ENCODE measurements around the gene BORA.
"Not testable (repeated sequence)": the region's sequence is repeated elsewhere in the genome, so short reads cannot be mapped to it uniquely, and the experiment has no call there.

Gene BORA

GRCh38 chr13:72760189-72760588 lies 32.5 kb downstream of the BORA start:
- no peak for TF ChIP-seq CTCF (IDR thresholded peaks at IDR 0.05; ENCODE audit: insufficient read depth, missing control alignments)
- DNase-seq (ENCODE audit: insufficient read length, low spot score) (no peak), FAIRE-seq (peak; percentile 76)

GRCh38 chr13:72763411-72763810 lies 35.7 kb downstream of the BORA start:
- FAIRE-seq (no peak), DNase-seq (ENCODE audit: insufficient read length, low spot score) (no peak)
- no peak for TF ChIP-seq CTCF (IDR thresholded peaks at IDR 0.05; ENCODE audit: insufficient read depth, missing control alignments)

- peak; percentile 6 for FAIRE-seq
- no peak for DNase-seq (ENCODE audit: insufficient read length, low spot score)
- TF ChIP-seq CTCF (IDR thresholded peaks at IDR 0.05; ENCODE audit: insufficient read depth, missing control alignments): no peak
These were observed 46.3 kb downstream of the BORA start for GRCh38 chr13:72774019-72774418.

- no peak for TF ChIP-seq CTCF (IDR thresholded peaks at IDR 0.05; ENCODE audit: insufficient read depth, missing control alignments)
- FAIRE-seq (peak; percentile 87), DNase-seq (ENCODE audit: insufficient read length, low spot score) (peak; percentile 65)
These were observed 54.0 kb downstream of the BORA start, which contains the start of the genes DIS3 and PIBF1 for GRCh38 chr13:72781451-72782439. DIS3 (minus strand) TSS chr13:72781900; CDS start chr13:72781832, 68 bp downstream. PIBF1 (plus strand) TSS chr13:72782133; CDS start chr13:72783470, 1,337 bp downstream.

- no peak for TF ChIP-seq CTCF (IDR thresholded peaks at IDR 0.05; ENCODE audit: insufficient read depth, missing control alignments)
- FAIRE-seq (no peak), DNase-seq (ENCODE audit: insufficient read length, low spot score) (no peak)
These were observed 55.0 kb downstream of the BORA start for GRCh38 chr13:72782717-72783116.

GRCh38 chr13:72784679-72785078 lies 57.0 kb downstream of the BORA start:
- FAIRE-seq; DNase-seq (ENCODE audit: insufficient read length, low spot score): not testable (repeated sequence)

GRCh38 chr13:72788831-72789230 lies 61.1 kb downstream of the BORA start:
- no peak for FAIRE-seq
- DNase-seq (ENCODE audit: insufficient read length, low spot score): no peak
- TF ChIP-seq CTCF (IDR thresholded peaks at IDR 0.05; ENCODE audit: insufficient read depth, missing control alignments): no peak

Data from D721Med (cell line).